Measurements from ENCODE around the gene MYLK2.

The MYLK2 gene

DNA sequence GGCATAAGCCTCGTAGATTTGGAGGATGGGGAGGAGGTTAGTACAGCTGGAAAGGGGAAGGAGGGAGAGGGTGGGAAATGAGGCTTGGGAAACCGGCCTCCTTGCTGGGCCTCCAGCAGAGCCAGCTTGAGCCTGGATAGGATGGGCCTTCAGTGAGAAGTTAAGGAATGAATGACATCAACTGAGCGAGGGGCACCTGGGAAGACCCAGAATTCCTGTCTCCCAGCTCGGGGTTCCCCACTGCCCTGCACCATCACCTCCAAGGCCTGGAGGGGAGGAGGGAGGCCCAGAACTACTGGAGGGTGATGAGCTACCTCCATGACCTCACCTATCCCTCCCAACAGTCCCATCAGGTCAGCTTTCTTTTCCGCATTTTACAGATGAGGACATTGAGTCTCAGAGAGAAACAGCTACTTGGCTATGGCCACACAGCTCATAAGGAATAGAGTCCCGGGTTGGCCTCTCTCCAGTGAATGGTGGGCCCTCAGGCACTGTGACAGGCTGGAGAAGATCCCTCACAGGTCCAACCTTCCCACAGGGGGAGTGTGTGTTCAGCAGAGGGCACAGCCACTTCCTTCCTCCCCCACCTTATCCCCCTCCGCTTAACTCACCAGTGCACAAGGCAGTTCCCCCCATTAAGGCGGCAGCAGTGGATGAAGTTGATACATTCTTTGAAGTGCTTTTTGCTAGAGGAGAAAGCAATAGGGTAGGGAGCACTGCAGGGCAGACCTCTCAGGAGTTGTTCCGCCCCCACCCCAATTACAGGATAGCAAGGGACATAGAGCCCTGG lies 44.3 kb downstream of the MYLK2 start:
- TF ChIP-seq EGR1 (IDR thresholded peaks at IDR 0.05) = no peak
- no peak for TF ChIP-seq ZBTB7A (IDR thresholded peaks at IDR 0.05; ENCODE audit: low read depth)
- TF ChIP-seq FOXM1 (IDR thresholded peaks at IDR 0.05; ENCODE audit: borderline replicate concordance, low read depth) = no peak
- no peak for TF ChIP-seq EP300 (IDR thresholded peaks at IDR 0.05; ENCODE audit: borderline replicate concordance)
- TF ChIP-seq RAD21 (IDR thresholded peaks at IDR 0.05; ENCODE audit: low read depth) = no peak
- no peak for TF ChIP-seq TCF12 (IDR thresholded peaks at IDR 0.05; ENCODE audit: low read depth)
- TF ChIP-seq CEBPB (IDR thresholded peaks at IDR 0.05) = no peak
- no peak for TF ChIP-seq CREB1 (IDR thresholded peaks at IDR 0.05; ENCODE audit: low read depth)
- no peak for TF ChIP-seq TEAD4 (IDR thresholded peaks at IDR 0.05)

DNA sequence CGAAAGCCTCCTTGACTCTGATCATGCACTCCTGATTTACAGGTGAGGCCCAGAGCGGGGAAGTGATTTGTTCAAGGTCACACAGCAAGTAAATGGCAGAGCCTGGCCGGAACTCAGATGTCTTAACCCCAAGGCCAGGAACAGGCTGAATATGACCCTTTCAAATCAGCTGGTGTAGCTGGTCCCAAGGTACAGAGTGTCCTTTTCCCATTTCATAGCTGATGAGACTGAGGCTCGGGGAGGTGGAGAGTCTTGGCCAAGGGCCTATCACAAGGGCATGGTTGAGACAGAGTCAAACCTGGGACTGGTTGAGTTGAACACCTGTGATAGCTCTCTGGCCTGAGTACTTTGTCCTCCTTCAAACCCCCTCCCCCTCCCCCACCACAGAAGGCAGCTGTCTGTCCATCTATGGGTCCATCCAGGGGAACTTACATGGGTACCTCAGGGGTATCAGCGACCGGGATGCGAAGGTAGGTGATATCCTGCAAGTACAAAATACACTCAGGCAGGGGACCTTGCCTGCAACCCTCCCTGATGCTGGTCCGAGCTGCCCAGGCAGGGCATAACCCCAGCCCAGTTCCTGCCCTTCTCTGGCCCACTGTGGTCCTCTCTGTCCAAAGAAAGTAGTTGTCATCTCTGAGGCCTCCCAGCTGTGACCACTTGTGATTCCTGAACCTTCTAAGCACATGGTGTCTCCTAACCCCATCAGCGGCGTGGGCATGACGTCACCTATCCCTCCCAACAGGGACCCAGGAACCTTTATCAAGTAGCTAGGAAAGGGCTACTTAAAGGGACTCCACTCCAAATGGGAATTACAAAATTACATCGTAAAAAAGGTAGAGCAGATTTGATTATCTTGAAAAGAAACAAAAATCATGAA lies 45.6 kb downstream of the MYLK2 start:
- TF ChIP-seq, protein P1, sequence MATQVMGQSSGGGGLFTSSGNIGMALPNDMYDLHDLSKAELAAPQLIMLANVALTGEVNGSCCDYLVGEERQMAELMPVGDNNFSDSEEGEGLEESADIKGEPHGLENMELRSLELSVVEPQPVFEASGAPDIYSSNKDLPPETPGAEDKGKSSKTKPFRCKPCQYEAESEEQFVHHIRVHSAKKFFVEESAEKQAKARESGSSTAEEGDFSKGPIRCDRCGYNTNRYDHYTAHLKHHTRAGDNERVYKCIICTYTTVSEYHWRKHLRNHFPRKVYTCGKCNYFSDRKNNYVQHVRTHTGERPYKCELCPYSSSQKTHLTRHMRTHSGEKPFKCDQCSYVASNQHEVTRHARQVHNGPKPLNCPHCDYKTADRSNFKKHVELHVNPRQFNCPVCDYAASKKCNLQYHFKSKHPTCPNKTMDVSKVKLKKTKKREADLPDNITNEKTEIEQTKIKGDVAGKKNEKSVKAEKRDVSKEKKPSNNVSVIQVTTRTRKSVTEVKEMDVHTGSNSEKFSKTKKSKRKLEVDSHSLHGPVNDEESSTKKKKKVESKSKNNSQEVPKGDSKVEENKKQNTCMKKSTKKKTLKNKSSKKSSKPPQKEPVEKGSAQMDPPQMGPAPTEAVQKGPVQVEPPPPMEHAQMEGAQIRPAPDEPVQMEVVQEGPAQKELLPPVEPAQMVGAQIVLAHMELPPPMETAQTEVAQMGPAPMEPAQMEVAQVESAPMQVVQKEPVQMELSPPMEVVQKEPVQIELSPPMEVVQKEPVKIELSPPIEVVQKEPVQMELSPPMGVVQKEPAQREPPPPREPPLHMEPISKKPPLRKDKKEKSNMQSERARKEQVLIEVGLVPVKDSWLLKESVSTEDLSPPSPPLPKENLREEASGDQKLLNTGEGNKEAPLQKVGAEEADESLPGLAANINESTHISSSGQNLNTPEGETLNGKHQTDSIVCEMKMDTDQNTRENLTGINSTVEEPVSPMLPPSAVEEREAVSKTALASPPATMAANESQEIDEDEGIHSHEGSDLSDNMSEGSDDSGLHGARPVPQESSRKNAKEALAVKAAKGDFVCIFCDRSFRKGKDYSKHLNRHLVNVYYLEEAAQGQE (IDR thresholded peaks at IDR 0.05; ENCODE audit: low read depth) = no peak
- TF ChIP-seq CREB1 (IDR thresholded peaks at IDR 0.05; ENCODE audit: low read depth) (no peak), FOXM1 (IDR thresholded peaks at IDR 0.05; ENCODE audit: borderline replicate concordance, low read depth) (no peak), ZBTB7A (IDR thresholded peaks at IDR 0.05; ENCODE audit: low read depth) (no peak), EP300 (IDR thresholded peaks at IDR 0.05; ENCODE audit: borderline replicate concordance) (no peak), YY1 (IDR thresholded peaks at IDR 0.05; ENCODE audit: low read depth) (no peak), TCF12 (IDR thresholded peaks at IDR 0.05; ENCODE audit: low read depth) (no peak), CEBPB (IDR thresholded peaks at IDR 0.05) (no peak), TEAD4 (IDR thresholded peaks at IDR 0.05) (no peak), TAF1 (IDR thresholded peaks at IDR 0.05; ENCODE audit: low read depth) (no peak), RAD21 (IDR thresholded peaks at IDR 0.05; ENCODE audit: low read depth) (no peak), EGR1 (IDR thresholded peaks at IDR 0.05) (no peak), NFIC (IDR thresholded peaks at IDR 0.05) (no peak)
- TF ChIP-seq, protein P2, sequence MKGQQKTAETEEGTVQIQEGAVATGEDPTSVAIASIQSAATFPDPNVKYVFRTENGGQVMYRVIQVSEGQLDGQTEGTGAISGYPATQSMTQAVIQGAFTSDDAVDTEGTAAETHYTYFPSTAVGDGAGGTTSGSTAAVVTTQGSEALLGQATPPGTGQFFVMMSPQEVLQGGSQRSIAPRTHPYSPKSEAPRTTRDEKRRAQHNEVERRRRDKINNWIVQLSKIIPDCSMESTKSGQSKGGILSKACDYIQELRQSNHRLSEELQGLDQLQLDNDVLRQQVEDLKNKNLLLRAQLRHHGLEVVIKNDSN (IDR thresholded peaks at IDR 0.05) = no peak
- TF ChIP-seq, protein P3, sequence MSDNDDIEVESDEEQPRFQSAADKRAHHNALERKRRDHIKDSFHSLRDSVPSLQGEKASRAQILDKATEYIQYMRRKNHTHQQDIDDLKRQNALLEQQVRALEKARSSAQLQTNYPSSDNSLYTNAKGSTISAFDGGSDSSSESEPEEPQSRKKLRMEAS (IDR thresholded peaks at IDR 0.05) = no peak

DNA sequence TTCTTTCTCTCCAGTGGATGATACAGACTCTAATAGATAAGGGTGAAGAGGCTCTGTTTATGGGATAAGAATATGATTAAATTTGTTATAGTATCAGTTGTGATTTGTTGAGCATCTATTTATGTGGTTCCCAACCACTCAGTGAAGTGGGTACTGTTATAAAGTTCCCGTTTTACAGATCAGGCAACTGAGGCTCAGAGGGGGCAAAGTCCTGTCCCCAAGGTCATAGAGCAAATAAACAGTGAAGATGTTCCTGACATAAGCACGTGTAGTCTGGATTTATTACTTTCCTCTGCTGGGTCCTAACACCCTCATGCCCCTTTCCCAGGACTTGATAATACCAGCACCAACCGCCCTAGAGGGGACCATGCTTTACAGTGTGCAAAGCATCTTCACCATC lies 47.1 kb downstream of the MYLK2 start:
- TF ChIP-seq TEAD4 (IDR thresholded peaks at IDR 0.05) (no peak), YY1 (IDR thresholded peaks at IDR 0.05; ENCODE audit: low read depth) (no peak), EGR1 (IDR thresholded peaks at IDR 0.05) (no peak), TAF1 (IDR thresholded peaks at IDR 0.05; ENCODE audit: low read depth) (no peak), NFIC (IDR thresholded peaks at IDR 0.05) (no peak), RAD21 (IDR thresholded peaks at IDR 0.05; ENCODE audit: low read depth) (no peak), ZBTB7A (IDR thresholded peaks at IDR 0.05; ENCODE audit: low read depth) (no peak), CEBPB (IDR thresholded peaks at IDR 0.05) (no peak), TCF12 (IDR thresholded peaks at IDR 0.05; ENCODE audit: low read depth) (no peak), CREB1 (IDR thresholded peaks at IDR 0.05; ENCODE audit: low read depth) (no peak)
- TF ChIP-seq, protein P3 (IDR thresholded peaks at IDR 0.05) = no peak
- TF ChIP-seq, protein P2 (IDR thresholded peaks at IDR 0.05) = no peak
- TF ChIP-seq, protein P1 (IDR thresholded peaks at IDR 0.05; ENCODE audit: low read depth) = no peak

DNA sequence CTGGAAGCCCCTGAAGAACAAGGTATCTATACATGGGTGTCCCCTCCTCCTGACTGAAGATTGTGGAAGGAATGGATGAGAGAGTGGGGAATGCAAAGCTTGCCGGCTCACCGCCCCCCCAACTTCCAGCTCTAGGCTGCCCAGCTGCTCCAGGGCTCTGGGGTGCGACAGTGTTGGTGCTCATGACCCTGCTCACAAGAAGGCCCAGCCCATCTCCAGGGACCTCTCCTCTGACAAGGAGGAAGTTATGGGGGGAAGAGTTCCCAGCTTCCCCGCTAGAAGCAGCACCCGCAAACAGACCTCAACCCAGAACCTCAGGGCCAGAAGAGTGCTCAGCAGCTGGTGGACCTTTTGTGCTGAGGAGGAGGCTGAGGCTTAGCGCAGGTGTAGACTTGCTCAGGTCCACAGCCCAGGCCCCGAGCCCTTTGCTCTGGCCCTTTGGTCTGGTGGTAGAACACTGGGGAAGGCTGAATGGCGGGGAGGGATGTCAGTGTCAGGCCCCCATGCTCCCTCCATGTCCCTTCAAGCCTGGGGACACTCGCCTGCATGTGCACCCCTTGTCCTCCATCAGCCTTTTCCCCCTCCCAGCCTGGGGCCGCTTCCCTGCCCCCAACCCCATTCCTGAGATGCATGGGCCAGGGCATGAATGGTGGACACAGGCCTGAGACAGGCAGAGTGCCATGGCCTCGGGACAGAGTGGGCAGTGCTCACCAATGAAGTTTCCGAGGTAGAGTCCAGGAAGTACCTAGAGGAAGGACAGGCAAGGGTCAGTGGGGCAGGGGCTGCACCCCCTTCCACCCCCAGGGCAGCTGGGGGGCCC lies 49.9 kb downstream of the MYLK2 start:
- TF ChIP-seq, protein P1 (IDR thresholded peaks at IDR 0.05; ENCODE audit: low read depth) = no peak
- TF ChIP-seq YY1 (IDR thresholded peaks at IDR 0.05; ENCODE audit: low read depth) (no peak), CREB1 (IDR thresholded peaks at IDR 0.05; ENCODE audit: low read depth) (no peak), NFIC (IDR thresholded peaks at IDR 0.05) (no peak), TEAD4 (IDR thresholded peaks at IDR 0.05) (no peak), EP300 (IDR thresholded peaks at IDR 0.05; ENCODE audit: borderline replicate concordance) (no peak), TAF1 (IDR thresholded peaks at IDR 0.05; ENCODE audit: low read depth) (no peak), TCF12 (IDR thresholded peaks at IDR 0.05; ENCODE audit: low read depth) (no peak), EGR1 (IDR thresholded peaks at IDR 0.05) (no peak), RAD21 (IDR thresholded peaks at IDR 0.05; ENCODE audit: low read depth) (no peak), ZBTB7A (IDR thresholded peaks at IDR 0.05; ENCODE audit: low read depth) (no peak), CEBPB (IDR thresholded peaks at IDR 0.05) (no peak), FOXM1 (IDR thresholded peaks at IDR 0.05; ENCODE audit: borderline replicate concordance, low read depth) (no peak)
- TF ChIP-seq, protein P2 (IDR thresholded peaks at IDR 0.05) = no peak
- TF ChIP-seq, protein P3 (IDR thresholded peaks at IDR 0.05) = no peak

Measured in Ishikawa (cell line).